Prostate gland (tissue), 2 donors: Measurements from ENCODE around the gene CD101. TPM values are rescaled to one million over a fixed set of nuclear protein-coding genes. Genes with fewer than 3 reads are reported as not detected.
"Not testable (repeated sequence)": the region's sequence is repeated elsewhere in the genome, so short reads cannot be mapped to it uniquely, and the experiment has no call there.

ENCODE experiments used
- DNase-seq: peaks from one replicate; pipeline ENCODE4 v3.0.0-alpha.2; 2019; ENCODE audit warnings: low spot score
- H3K27ac ChIP-seq, 2 donors: fragments of 200-600 bp; sonication (generic); 2 replicates each; pipeline ENCODE4 v1.5.1; 2017 to 2019
- H3K27me3 ChIP-seq: fragments of 200-600 bp; sonication (generic); replicated peaks from 2 replicates; pipeline ENCODE4 v1.5.1; 2019; ENCODE audit not compliant: insufficient read depth
- H3K36me3 ChIP-seq, 2 donors: fragments of 200-600 bp; sonication (generic); 1 replicate in 1 of 2; 2 replicates in 1 of 2; pipeline versions ENCODE4 v1.5.1 to v1.8.1; 2017 to 2019
- H3K4me1 ChIP-seq: fragments of 200-600 bp; sonication (generic); replicated peaks from 2 replicates; pipeline ENCODE4 v1.5.1; 2019
- H3K4me3 ChIP-seq, 2 donors: fragments of 200-600 bp; sonication (generic); 2 replicates each; pipeline ENCODE4 v1.5.1; 2017 to 2019
- H3K9me3 ChIP-seq: fragments of 200-600 bp; sonication (generic); 2 replicates; pipeline ENCODE4 v1.5.1; 2017
- POLR2A ChIP-seq: fragments of 450-650 bp; IDR thresholded peaks from one replicate; pipeline ENCODE4 v1.6.1; 2016; ENCODE audit warnings: antibody characterized with exemption, mild to moderate bottlenecking
- POLR2AphosphoS5 ChIP-seq: sonication (generic); formaldehyde crosslinking; IDR thresholded peaks from one replicate; pipeline ENCODE4 v1.6.1; 2017; ENCODE audit warnings: antibody characterized with exemption
- WGBS: methylation state at CpG from one replicate; pipeline ENCODE4 v1.1.5; 2018; 5-methylcytosine and 5-hydroxymethylcytosine counted together
- intact Hi-C: fragments of 100-400 bp; cut with DNase I; formaldehyde crosslinking; loops from one replicate; pipeline ENCODE4 v1.14.2; 2022
- total RNA-seq, 2 donors: library from RNA; depleted of rRNA; stranded (reverse); fragments of >200 nt; gene quantifications; one replicate each; pipeline ENCODE4 v1.1.0, GENCODE V29; 2016
- TF ChIP-seq, protein P1 (sequence below), 4 experiments: fragments of 200-600 bp in 2 of 4; fragments of 450-650 bp in 2 of 4; sonication (generic) in 2 of 4; IDR thresholded peaks; 1 replicate in 3 of 4; 2 replicates in 1 of 4; pipeline ENCODE4 v1.5.1; 2016 to 2019; ENCODE audit warnings: antibody characterized with exemption in 4 of 4, mild to moderate bottlenecking in 2 of 4, moderate library complexity in 2 of 4

The CD101 gene
- total RNA-seq, 2 donors from 2014 or later: 0.59 to 1.1 TPM

DNA sequence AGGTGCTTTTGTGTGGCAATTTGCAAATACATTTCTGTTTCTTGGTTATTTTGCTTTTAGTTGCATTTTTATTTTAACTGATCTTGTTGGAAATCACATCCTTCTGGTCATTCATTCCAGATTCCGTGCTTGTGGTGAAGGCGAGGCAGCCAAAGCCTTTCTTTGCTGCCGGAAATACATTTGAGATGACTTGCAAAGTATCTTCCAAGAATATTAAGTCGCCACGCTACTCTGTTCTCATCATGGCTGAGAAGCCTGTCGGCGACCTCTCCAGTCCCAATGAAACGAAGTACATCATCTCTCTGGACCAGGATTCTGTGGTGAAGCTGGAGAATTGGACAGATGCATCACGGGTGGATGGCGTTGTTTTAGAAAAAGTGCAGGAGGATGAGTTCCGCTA lies 34.8 kb upstream of the CD101 start:
- Histone ChIP-seq H3K27ac (no peak overlapping the region), H3K4me1 (no peaks in the 10 kb centered on the region), H3K4me3 (no peak overlapping the region), H3K27me3 (no peaks in the 10 kb centered on the region), H3K9me3 (no peaks in the 10 kb centered on the region), H3K36me3 (no peaks in the 10 kb centered on the region)
- WGBS: 91% methylated on average over 11 of the region's 11 CpGs
- TF ChIP-seq, protein P1, sequence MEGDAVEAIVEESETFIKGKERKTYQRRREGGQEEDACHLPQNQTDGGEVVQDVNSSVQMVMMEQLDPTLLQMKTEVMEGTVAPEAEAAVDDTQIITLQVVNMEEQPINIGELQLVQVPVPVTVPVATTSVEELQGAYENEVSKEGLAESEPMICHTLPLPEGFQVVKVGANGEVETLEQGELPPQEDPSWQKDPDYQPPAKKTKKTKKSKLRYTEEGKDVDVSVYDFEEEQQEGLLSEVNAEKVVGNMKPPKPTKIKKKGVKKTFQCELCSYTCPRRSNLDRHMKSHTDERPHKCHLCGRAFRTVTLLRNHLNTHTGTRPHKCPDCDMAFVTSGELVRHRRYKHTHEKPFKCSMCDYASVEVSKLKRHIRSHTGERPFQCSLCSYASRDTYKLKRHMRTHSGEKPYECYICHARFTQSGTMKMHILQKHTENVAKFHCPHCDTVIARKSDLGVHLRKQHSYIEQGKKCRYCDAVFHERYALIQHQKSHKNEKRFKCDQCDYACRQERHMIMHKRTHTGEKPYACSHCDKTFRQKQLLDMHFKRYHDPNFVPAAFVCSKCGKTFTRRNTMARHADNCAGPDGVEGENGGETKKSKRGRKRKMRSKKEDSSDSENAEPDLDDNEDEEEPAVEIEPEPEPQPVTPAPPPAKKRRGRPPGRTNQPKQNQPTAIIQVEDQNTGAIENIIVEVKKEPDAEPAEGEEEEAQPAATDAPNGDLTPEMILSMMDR (IDR thresholded peaks at IDR 0.05): no peak
- no peak for TF ChIP-seq POLR2AphosphoS5
- intact Hi-C loops: no loop called here
- DNase-seq: no peak

DNA sequence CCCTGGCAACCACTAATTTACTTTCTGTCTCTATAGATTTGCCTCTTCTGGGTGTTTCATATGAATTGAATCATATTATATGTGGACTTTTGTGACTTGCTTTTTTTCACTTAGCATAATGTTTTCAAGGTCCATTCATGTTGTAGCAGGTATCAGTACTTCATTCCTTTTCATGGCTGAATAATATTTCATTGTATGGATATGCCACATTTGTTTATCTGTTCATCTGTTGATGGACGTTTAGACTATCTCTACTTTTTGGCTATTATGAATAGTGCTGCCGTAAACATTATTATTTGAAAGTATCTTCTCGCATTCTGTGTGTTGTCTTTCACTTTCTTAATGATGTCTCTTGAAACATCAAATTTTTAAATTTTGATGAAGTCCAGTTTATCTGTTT lies 32.8 kb upstream of the CD101 start:
- Histone ChIP-seq H3K9me3 (no peaks in the 10 kb centered on the region), H3K4me1 (no peaks in the 10 kb centered on the region), H3K27ac (no peak overlapping the region), H3K27me3 (no peaks in the 10 kb centered on the region), H3K4me3 (no peak overlapping the region), H3K36me3 (no peaks in the 10 kb centered on the region)
- TF ChIP-seq POLR2A (no peak), POLR2AphosphoS5 (no peak)
- TF ChIP-seq, protein P1 (IDR thresholded peaks at IDR 0.05): no peak
- intact Hi-C loops: no loop called here
- 95% methylated on average over 3 of the region's 3 CpGs for WGBS
- no peak for DNase-seq

DNA sequence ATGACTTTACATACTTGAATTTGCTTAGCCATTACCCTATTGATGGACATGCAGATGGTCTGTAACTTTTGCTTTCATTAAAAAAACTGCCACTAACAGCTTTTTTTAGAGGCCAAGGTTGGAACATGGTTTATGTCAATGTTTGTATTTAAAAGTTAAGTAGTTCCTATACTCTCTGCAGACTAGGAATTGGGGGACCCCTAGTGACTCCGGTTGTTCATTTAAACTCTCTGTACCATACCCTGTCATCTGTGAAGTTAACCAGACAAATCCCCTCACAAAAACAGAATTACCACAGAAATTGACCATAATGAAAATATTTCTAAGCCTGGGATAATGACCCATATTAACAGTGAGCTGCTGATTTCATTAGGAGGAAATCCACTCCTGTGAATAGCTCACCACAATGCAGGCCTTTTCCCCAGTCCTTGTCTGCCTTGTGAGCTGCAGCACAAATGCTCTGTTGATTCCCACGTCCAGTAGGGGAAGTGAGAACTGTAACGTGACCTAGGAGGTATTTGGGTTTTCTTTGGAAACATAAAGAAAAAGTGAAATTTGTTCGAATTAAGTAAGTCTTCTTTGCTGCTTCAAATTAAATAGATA lies 30.2 kb upstream of the CD101 start:
- TF ChIP-seq, protein P1 (IDR thresholded peaks at IDR 0.05): no peak
- no peak for TF ChIP-seq POLR2AphosphoS5
- Histone ChIP-seq H3K4me1 (no peaks in the 10 kb centered on the region), H3K36me3 (no peaks in the 10 kb centered on the region), H3K27me3 (no peaks in the 10 kb centered on the region), H3K4me3 (no peak overlapping the region), H3K9me3 (no peaks in the 10 kb centered on the region), H3K27ac (no peak overlapping the region)
- no peak for DNase-seq
- WGBS: 81% methylated on average over 4 of the region's 4 CpGs
- intact Hi-C loops: no loop called here

DNA sequence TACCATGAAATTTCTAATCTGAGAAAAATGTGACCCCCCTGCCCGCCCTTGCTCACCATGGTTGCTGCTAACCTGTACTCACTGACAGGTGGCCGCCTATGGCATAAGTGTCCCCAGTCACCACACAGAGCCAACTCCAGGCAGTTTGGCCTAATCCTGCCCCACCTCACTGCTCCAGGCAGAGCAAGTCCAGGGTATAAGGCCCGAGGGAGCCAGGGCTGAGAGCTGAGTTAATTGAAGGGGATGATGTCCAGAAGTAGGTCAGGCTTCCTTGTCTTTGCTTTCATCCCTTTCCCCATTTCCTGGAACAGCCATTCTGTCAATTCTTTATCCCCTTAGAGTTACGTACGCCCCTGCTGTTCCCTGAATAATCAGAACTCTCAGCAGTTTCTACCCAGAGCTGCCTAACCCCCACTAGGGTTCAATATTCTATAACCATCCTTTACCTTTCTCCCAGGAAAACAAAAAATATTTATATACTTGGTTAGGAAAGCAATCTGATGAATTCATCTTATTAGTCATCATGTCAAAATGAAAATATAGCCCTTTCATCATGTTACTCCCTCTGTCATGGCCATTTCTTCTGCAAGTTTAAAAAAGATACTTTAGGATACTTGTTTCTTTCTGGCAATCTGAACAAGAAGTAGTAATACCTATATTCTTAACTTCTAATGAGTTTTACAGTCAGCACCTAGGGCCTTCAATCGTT lies 29.4 kb upstream of the CD101 start:
- no peak overlapping the region for H3K4me3 ChIP-seq
- WGBS: 90% methylated on average over 6 of the region's 6 CpGs
- TF ChIP-seq POLR2A: no peak
- TF ChIP-seq, protein P1 (IDR thresholded peaks at IDR 0.05): no peak
- TF ChIP-seq POLR2AphosphoS5: no peak
- H3K4me1 ChIP-seq: no peaks in the 10 kb centered on the region
- intact Hi-C loops: no loop called here
- no peaks in the 10 kb centered on the region for H3K9me3 ChIP-seq
- H3K36me3 ChIP-seq: no peaks in the 10 kb centered on the region
- no peak overlapping the region for H3K27ac ChIP-seq
- no peak for DNase-seq
- H3K27me3 ChIP-seq: no peaks in the 10 kb centered on the region

DNA sequence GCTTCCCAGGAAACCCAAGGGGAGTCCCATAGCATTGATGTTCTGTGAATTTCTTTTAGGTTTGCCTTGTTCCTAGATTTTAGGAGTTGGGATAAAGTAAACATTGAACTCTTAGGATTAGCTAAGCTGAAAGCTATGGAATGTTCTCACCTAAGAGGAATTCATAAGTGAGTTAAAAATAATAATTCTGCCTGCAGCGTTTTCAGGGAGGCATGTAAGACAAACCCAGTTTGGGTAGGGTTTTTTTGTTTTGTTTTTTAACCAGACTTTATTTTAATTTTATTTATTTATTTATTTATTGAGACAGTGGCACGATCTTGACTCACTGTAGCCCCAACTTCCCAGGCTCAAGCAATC lies 28.9 kb upstream of the CD101 start:
- Histone ChIP-seq H3K36me3 (no peaks in the 10 kb centered on the region), H3K4me1 (no peaks in the 10 kb centered on the region), H3K27ac (no peak overlapping the region), H3K9me3 (no peaks in the 10 kb centered on the region), H3K4me3 (no peak overlapping the region), H3K27me3 (no peaks in the 10 kb centered on the region)
- no peak for DNase-seq
- WGBS: 70% methylated on average over 2 of the region's 2 CpGs
- intact Hi-C loops: no loop called here
- TF ChIP-seq, protein P1 (IDR thresholded peaks at IDR 0.05): no peak
- TF ChIP-seq POLR2AphosphoS5 (no peak), POLR2A (no peak)

DNA sequence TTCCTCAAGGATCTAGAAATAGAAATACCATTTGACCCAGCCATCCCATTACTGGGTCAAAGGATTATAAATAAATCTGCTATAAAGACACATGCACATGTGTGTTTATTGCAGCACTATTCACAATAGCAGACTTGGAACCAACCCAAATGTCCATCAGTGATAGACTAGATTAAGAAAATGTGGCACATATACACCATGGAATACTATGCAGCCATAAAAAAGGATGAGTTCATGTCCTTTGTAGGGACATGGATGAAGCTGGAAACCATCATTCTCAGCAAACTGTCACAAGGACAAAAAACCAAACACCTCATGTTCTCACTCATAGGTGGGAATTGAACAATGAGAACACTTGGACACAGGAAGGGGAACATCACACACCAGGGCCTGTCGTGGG lies 21.3 kb upstream of the CD101 start:
- 100% methylated on average over 1 of the region's 1 CpG for WGBS
- DNase-seq, H3K27me3 ChIP-seq, H3K9me3 ChIP-seq, H3K27ac ChIP-seq, H3K36me3 ChIP-seq, H3K4me1 ChIP-seq, H3K4me3 ChIP-seq: not testable (repeated sequence)
- intact Hi-C loops: loop anchor here (10.0 kb wide), 1 partner anchor 66 kb away; no protein-coding TSS in a partner anchor
